Stimulated activated naive CD8-positive, alpha-beta T cell treated with anti-CD3 and anti-CD28 coated beads, Interleukin-15, Interleukin-2, amounts not matched to agents 100 U/mL and 50 U/mL, for 24 hours (primary cell): ENCODE results near the gene ASCL3.
"Not testable (repeated sequence)": the region's sequence is repeated elsewhere in the genome, so short reads cannot be mapped to it uniquely, and the experiment has no call there.

Experiments
- ATAC-seq: fragments of 150-1000 bp; cut with Tn5 transposase; one replicate; pipeline ENCODE4 v1.10.0; 2021
- DNase-seq: peaks from one replicate; pipeline ENCODE4 v3.0.0; 2021

ASCL3 gene

GRCh38 chr11:8947230-8947943, 4.6 kb upstream of the ASCL3 start:
- no peak for DNase-seq
- ATAC-seq = no peak

GRCh38 chr11:8941341-8942103, 1.3 kb downstream of the ASCL3 start:
- DNase-seq = no peak
- no peak for ATAC-seq

GRCh38 chr11:8937659-8938058, 5.2 kb downstream of the ASCL3 start:
- DNase-seq (no peak), ATAC-seq (no peak)

DNA sequence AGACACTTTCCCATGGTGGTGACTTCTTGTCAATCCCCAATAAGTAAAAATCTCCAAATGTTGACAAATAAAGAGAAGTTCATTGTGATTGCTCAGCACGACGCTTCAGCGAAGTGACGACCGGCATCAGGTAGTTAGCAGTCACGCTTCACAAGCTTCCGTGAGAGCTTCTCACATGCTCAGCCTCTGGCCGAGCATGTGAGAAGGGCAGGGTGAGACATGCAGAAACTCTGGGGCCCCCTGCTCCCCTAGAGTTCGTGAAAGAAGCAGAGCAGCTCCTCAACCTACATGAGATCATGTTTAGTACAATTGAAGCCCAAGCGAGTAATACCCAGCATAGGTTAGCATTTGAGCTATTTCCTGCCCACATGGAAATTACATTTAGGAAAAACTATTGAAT, 5.7 kb downstream of the ASCL3 start:
- DNase-seq = no peak
- no peak for ATAC-seq

DNA sequence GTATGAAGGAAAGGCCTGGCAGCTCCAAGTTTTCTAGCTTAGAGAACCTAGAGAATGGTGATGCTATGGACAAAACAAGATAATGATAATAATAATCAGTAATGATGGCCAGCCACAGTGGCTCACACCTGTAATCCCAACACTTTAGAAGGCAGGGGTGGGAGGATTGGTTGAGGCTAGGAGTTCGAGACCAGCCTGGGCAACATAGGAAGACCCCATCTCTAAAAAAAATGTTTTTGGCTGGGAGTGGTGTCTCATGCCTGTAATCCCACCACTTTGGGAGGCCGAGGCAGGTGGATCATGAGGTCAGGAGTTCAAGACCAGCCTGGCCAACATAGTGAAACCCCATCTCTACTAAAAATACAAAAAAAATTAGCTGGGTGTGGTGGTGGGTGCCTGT, 7.0 kb downstream of the ASCL3 start:
- DNase-seq, ATAC-seq: not testable (repeated sequence)

DNA sequence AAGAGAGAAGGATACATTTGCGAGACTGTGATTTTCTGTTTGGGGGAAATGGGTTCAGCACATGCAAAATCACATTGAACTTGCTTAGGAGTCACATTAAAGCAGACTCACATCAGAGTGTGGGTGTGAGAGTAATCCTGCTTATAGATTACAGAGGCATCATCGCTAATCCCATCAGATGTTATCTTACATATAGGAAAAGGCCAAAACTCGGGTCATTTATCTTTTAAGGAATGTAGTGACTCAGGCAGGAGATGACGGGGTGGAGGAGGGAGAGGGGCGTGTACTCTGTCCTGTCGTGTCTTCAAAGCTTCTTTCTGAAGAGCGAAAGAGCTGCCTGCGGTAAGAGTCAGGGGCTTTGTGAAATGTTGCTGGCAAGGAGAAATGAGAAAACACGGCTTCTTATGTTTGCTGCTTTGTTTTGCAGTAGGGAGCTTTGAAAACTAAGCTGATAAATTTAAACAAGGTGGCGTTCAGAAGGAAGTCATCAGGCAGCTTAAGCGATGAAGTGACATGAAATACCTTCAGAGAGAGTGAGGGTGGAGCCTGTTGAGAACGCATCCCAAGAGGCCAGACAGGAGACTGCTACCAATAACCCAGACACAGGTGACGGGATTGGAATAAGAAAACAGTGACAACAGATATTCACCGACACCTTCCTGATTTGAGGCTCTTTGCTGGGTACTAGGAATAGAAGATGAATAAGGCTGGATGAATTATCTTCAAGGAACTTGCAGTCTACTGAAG, 7.9 kb downstream of the ASCL3 start:
- no peak for DNase-seq

GRCh38 chr11:8933931-8934330, 8.9 kb downstream of the ASCL3 start:
- ATAC-seq = no peak
- no peak for DNase-seq

More for the DNA sequence above, 7.9 kb downstream of the ASCL3 start:
- no peak for ATAC-seq

DNA sequence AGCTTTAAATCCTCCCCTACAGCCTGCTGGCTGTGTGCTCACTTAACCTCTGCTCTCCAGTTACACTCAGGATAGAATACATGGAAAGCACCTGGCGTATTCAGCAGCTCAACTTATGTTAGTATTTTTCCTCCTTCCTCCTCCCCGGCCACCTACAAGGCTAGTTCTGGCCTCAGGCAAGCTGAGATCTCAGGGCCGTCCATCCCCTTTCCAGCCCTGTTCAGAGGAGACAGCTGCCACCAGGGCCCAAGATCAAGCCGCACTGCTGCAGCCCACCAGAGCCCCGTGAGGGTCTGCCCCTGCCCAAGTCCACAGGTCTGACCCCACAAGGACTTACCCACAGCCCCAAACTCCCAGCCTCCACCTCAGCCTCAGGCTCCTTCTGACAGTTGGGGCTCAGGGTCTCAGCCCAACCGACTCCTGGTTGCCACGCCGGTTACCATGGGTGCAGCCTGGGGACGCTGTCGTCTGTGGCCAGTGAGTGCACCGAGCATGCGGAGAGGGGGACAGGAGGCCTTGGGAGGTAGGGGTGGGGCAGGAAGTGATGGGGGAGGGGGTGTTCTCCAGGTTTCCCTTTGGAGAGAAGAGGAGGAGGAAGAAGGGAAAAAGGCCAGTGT, 10.1 kb downstream of the ASCL3 start, which contains the start of gene C11orf16:
C11orf16 (minus strand) TSS at position 384 of the 617 bp plus-strand sequence. CDS start 639 bp downstream, outside the sequence.
- no peak for DNase-seq

GRCh38 chr11:8930456-8931175, 12.2 kb downstream of the ASCL3 start:
- DNase-seq (no peak), ATAC-seq (no peak)

More for the DNA sequence above, 10.1 kb downstream of the ASCL3 start, which contains the start of gene C11orf16:
- ATAC-seq = no peak

- ATAC-seq (no peak), DNase-seq (no peak)
Measured at GRCh38 chr11:8928981-8929615, 13.7 kb downstream of the ASCL3 start.

- ATAC-seq = no peak
Measured at GRCh38 chr11:8928205-8928604, 14.6 kb downstream of the ASCL3 start.

GRCh38 chr11:8927233-8927632, 15.6 kb downstream of the ASCL3 start:
- no peak for ATAC-seq
- no peak for DNase-seq

More at GRCh38 chr11:8928205-8928604, 14.6 kb downstream of the ASCL3 start:
- DNase-seq = no peak

- ATAC-seq (no peak), DNase-seq (no peak)
Measured at GRCh38 chr11:8926236-8926635, 16.6 kb downstream of the ASCL3 start.

- DNase-seq (no peak), ATAC-seq (no peak)
Measured at GRCh38 chr11:8925711-8926110, 17.1 kb downstream of the ASCL3 start.

DNA sequence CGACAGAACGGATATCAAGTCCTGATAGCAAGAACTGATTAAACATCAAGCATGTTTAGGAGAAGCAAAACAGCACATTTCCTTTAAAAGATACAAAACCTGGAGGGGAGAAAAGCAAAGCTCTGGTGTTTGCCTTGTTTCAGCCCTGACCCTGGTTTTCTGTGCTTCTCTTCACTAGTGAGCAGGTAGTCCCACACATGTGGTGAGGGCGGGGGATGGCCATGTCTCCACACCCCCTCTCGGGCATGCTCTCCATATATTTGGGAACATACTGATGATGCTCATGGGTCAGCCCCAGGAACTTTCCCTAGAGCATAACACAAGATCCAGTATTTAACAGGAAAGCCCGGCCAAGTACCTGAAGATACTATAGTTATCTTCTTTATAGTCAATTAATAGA, 20.1 kb downstream of the ASCL3 start:
- ATAC-seq = no peak
- DNase-seq = no peak

- ATAC-seq (no peak), DNase-seq (no peak)
Measured at GRCh38 chr11:8917157-8917825, 25.5 kb downstream of the ASCL3 start.

DNA sequence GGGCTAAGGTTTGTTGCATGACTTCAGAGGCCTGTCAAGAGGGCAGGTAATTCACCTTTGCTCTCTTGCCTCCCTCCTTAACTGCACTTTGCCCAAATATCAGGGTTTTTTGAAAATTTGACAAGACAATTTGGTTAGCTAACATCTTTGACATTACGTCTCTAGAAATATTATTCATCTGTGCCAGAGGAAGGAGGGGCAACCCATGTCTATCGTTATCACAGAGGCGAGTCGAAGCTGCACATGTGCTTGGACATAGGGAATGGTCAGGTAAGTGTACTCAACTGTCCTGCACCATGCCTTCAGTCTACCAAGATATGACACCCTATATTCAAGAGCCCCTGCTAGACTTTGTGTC, 28.2 kb downstream of the ASCL3 start:
- ATAC-seq = no peak
- DNase-seq = no peak

DNA sequence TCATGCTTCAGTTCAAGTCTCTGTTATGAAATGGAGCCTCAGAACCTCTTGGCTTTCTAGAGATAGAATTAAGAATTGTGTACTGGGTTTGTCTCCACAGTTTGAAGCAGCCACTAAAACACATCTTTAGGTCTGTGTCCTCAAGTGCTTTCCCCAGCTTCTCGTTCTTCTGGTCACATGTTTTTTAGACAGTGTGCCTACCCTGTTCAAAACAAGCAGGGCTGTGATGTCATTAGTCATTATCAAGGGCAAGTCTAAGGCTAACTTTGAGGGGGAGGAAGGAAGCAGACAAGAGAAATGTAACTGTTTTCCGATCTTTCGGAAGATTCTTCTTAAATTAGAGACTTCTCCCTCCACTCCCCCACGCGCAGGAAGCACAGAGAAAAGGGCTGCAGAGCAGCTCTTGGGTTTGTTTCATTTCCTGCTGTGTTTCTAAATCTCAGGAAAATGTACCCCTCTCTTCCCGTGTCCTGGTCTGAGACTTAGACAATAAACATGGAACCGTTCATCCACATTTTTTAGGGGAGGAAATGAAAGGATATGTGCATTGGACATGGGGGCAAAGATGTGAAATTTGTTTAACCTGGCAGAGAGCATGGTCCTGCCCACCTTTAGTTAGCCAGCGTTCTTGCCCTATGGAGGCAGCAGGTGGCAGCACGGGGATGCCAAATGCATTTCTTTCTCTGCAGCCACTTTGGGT, 28.7 kb downstream of the ASCL3 start:
- ATAC-seq (peak; percentile 24), DNase-seq (peak; percentile 60)

DNA sequence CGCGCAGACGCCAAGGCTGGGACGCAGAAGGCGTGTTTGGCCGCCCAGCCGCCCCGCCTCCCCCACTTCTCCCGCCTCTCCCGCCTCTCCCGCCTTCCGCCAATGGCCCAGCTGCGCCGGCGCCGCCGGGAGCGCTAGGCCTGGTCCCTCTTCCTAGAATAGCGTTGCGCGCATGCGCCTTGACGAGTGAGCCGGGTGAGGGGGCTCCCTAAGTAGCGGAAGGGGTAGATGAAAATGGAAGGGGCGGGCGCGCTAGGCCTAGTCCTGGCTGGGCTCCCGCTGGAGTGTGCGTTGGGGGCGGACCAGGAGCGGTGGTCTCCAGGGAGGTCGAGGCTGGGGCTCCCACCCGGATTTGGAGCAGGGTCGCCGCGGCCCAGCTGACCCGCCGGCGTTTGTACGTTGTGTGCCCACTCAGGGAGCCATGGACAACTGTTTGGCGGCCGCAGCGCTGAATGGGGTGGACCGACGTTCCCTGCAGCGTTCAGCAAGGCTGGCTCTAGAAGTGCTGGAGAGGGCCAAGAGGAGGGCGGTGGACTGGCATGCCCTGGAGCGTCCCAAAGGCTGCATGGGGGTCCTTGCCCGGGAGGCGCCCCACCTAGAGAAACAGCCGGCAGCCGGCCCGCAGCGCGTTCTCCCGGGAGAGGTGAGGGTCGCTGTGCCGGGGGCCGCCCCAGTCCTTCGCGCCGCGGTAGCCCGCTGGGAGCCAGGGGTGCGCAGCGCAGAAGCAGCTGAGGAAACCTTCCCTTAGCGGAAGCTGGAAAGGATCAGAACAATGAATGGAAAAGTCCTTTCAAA, 31.6 kb downstream of the ASCL3 start, which contains the start of gene AKIP1:
AKIP1 (plus strand) TSS at position 161 of the 795 bp plus-strand sequence; CDS start at position 422, 261 bp downstream.
- ATAC-seq (peak; percentile 94), DNase-seq (peak; percentile 96)
